HepG2 (cell line): Measurements from ENCODE around the gene MED20. TPM values are rescaled to one million over a fixed set of nuclear protein-coding genes. Genes with fewer than 3 reads are reported as not detected.

Experiments used
- CBX5 ChIP-seq: sonication (generic); formaldehyde crosslinking; IDR thresholded peaks from 2 replicates; pipeline ENCODE4 v1.4.0; 2020; ENCODE audit warnings: missing genetic modification reagents, borderline replicate concordance
- HMGA1 ChIP-seq: sonication (generic); formaldehyde crosslinking; conservative IDR thresholded peaks from 2 replicates; pipeline ENCODE4 v1.4.0; 2020; ENCODE audit warnings: missing genetic modification reagents
- IKZF4 ChIP-seq: sonication (generic); formaldehyde crosslinking; IDR thresholded peaks from 2 replicates; pipeline ENCODE4 v1.5.1; 2020; ENCODE audit warnings: borderline replicate concordance, mild to moderate bottlenecking, low read depth, missing genetic modification reagents; ENCODE audit errors: not compliant biosample characterization
- KDM5A ChIP-seq: fragments of 200-600 bp; sonication (generic); IDR thresholded peaks from 2 replicates; pipeline ENCODE4 v1.7.0; 2018; ENCODE audit warnings: antibody characterized with exemption, mild to moderate bottlenecking, low read length, borderline replicate concordance
- NONO ChIP-seq, 2 experiments: fragments of 450-650 bp in 1 of 2; sonication (generic) in 1 of 2; formaldehyde crosslinking in 1 of 2; IDR thresholded peaks in 1 of 2; conservative IDR thresholded peaks in 1 of 2; 2 replicates each; pipeline versions ENCODE4 v1.6.1 to v1.8.0; 2017 to 2022; ENCODE audit warnings: mild to moderate bottlenecking in 1 of 2, missing genetic modification reagents in 1 of 2, moderate library complexity in 1 of 2
- SAP130 ChIP-seq: IDR thresholded peaks from 2 replicates; pipeline ENCODE4 v1.6.1; 2016; ENCODE audit warnings: low read depth
- SP140L ChIP-seq: sonication (generic); formaldehyde crosslinking; IDR thresholded peaks from 2 replicates; pipeline ENCODE4 v1.4.0; 2020; ENCODE audit warnings: missing genetic modification reagents, borderline replicate concordance
- ZBTB26 ChIP-seq: IDR thresholded peaks from 2 replicates; pipeline ENCODE4 v1.6.1; 2016; ENCODE audit warnings: missing compliant biosample characterization, missing genetic modification reagents, borderline replicate concordance
- ZC3H4 ChIP-seq: sonication (generic); formaldehyde crosslinking; IDR thresholded peaks from 2 replicates; pipeline ENCODE4 v1.4.0; 2020; ENCODE audit warnings: missing genetic modification reagents, borderline replicate concordance
- ZNF337 ChIP-seq: sonication (generic); formaldehyde crosslinking; IDR thresholded peaks from 2 replicates; pipeline ENCODE4 v1.5.1; 2020; ENCODE audit warnings: missing genetic modification reagents, low read depth, mild to moderate bottlenecking, borderline replicate concordance
- ZNF816 ChIP-seq: sonication (generic); formaldehyde crosslinking; IDR thresholded peaks from 2 replicates; pipeline ENCODE4 v1.8.0; 2022; ENCODE audit warnings: missing genetic modification reagents, mild to moderate bottlenecking, borderline replicate concordance
- polyA plus RNA-seq, 8 experiments: library from polyadenylated mRNA; depleted of rRNA in 3 of 8; stranded (reverse) in 7 of 8; unstranded in 1 of 8; fragments of >200 nt; fragmentation: Illumina TruSeq in 4 of 8; extraction: Trizol in 4 of 8; gene quantifications; 2 replicates each; pipeline versions ENCODE4 v1.2.1 to v1.2.3, GENCODE V29; 2011 to 2016; ENCODE audit warnings: low read depth in 4 of 8, missing spikeins in 1 of 8, mixed read lengths in 1 of 8; ENCODE audit not compliant: insufficient read depth in 1 of 8
- total RNA-seq, 5 experiments: library from RNA; depleted of rRNA; stranded (reverse); fragments of >200 nt; fragmentation: Illumina TruSeq; extraction: Trizol; gene quantifications; 2 replicates each; pipeline ENCODE4 v1.2.3, GENCODE V29; 2016; ENCODE audit warnings: low read depth in 1 of 5
- TF ChIP-seq, protein P1 (sequence below): IDR thresholded peaks from 2 replicates; pipeline ENCODE4 v1.6.1; 2012; ENCODE audit warnings: low read depth, low read length, improper control_type of control experiment
- TF ChIP-seq, protein P2 (sequence below), 2 experiments: fragments of 450-650 bp in 1 of 2; sonication (generic) in 1 of 2; formaldehyde crosslinking; IDR thresholded peaks; 2 replicates each; pipeline versions ENCODE4 v1.5.0 to v1.8.0; 2020 to 2022; ENCODE audit warnings: mild to moderate bottlenecking in 1 of 2, missing genetic modification reagents in 1 of 2
- TF ChIP-seq, protein P3 (sequence below): sonication (generic); formaldehyde crosslinking; IDR thresholded peaks from 2 replicates; pipeline ENCODE4 v1.8.1; 2023; ENCODE audit warnings: missing genetic modification reagents, inconsistent platforms, borderline replicate concordance
- TF ChIP-seq, protein P4 (sequence below): sonication (generic); formaldehyde crosslinking; IDR thresholded peaks from 2 replicates; pipeline ENCODE4 v1.4.0; 2020; ENCODE audit warnings: mild to moderate bottlenecking, missing genetic modification reagents
- TF ChIP-seq, protein P5 (sequence below): sonication (generic); formaldehyde crosslinking; IDR thresholded peaks from 2 replicates; pipeline ENCODE4 v1.5.0; 2020; ENCODE audit warnings: missing genetic modification reagents
- TF ChIP-seq, protein P6 (sequence below): sonication (generic); formaldehyde crosslinking; IDR thresholded peaks from 2 replicates; pipeline ENCODE4 v1.5.0; 2020; ENCODE audit warnings: missing genetic modification reagents

Gene MED20
- total and polyA plus RNA-seq, 2 of the 13 experiments (the other 11 are each of a cell fraction or from before 2014, with no cell fraction given), result 28.1 to 41.1 TPM

DNA sequence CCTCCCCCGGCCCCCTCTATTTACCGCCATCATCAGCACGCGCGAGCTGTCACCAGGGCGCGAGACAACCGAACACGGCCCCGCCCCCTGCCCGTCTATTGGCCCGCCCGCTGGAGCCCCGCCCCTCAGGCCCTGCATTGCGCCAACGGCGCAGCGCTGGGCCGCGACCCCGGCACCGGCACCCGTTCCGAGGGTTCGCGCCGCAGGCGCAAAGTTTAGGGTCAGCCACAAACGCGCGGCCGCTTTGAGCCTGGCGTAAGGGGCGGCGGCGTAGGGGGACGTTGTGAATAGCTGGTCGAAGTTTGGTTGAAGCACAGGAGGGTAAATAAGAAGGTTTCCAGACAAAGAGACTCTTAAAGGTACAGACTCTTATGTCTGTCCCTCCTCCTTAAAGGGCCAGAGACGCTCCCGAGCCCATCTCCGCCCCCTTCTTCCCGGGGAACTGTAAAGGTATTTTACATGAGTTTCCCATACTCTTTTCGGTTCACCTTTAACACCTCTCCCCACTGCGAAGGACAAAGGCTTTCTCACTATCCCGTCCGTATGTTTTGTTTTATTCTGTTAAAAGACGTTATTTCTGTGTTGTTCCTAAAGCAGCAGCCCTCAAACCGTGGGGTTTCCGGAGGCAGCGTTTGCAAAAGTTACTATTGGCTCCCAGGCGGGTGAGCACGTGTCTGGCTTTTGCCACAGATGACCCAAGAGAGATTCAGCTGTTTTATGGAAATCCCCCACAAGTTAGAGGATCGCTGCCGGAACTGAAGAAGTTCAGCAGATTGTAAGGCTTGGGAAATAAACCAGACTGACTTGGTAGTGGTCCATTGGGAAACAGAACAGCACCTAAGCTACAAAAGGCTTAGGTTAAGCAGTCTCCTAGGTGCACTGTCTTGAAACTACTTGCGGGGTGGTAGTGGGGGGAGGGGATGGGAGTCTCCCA lies 25.4 kb downstream of the MED20 start, which contains the start of gene USP49 (continued):
- TF ChIP-seq ZNF337 (0 out of 2 replicates have a peak, but pooled peaks have one; percentile 59), KDM5A (peak; percentile 66; the same call in 1 of the 2 replicates), ZBTB26 (CRISPR knock-in tag) (no peak), HMGA1 (CRISPR knock-in tag) (no peak), ZC3H4 (CRISPR knock-in tag) (no peak), ZNF816 (CRISPR knock-in tag) (no peak), SP140L (CRISPR knock-in tag) (no peak), SAP130 (CRISPR knock-in tag) (peak; percentile 62; the same call in 1 of the 2 replicates), CBX5 (CRISPR knock-in tag) (no peak), NONO (IDR thresholded peaks at IDR 0.05) (no peak), NONO (CRISPR knock-in tag; conservative IDR thresholded peaks at IDR 0.05) (peak; percentile 47; the same call in 1 of the 2 replicates), IKZF4 (CRISPR knock-in tag) (no peak)
- TF ChIP-seq, protein P1, sequence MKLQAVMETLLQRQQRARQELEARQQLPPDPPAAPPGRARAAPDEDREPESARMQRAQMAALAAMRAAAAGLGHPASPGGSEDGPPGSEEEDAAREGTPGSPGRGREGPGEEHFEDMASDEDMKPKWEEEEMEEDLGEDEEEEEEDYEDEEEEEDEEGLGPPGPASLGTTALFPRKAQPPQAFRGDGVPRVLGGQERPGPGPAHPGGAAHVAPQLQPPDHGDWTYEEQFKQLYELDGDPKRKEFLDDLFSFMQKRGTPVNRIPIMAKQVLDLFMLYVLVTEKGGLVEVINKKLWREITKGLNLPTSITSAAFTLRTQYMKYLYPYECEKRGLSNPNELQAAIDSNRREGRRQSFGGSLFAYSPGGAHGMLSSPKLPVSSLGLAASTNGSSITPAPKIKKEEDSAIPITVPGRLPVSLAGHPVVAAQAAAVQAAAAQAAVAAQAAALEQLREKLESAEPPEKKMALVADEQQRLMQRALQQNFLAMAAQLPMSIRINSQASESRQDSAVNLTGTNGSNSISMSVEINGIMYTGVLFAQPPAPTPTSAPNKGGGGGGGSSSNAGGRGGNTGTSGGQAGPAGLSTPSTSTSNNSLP, result no peak
- TF ChIP-seq, protein P2, sequence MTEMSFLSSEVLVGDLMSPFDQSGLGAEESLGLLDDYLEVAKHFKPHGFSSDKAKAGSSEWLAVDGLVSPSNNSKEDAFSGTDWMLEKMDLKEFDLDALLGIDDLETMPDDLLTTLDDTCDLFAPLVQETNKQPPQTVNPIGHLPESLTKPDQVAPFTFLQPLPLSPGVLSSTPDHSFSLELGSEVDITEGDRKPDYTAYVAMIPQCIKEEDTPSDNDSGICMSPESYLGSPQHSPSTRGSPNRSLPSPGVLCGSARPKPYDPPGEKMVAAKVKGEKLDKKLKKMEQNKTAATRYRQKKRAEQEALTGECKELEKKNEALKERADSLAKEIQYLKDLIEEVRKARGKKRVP (CRISPR knock-in tag; IDR thresholded peaks at IDR 0.05), result no peak
- TF ChIP-seq, protein P3, sequence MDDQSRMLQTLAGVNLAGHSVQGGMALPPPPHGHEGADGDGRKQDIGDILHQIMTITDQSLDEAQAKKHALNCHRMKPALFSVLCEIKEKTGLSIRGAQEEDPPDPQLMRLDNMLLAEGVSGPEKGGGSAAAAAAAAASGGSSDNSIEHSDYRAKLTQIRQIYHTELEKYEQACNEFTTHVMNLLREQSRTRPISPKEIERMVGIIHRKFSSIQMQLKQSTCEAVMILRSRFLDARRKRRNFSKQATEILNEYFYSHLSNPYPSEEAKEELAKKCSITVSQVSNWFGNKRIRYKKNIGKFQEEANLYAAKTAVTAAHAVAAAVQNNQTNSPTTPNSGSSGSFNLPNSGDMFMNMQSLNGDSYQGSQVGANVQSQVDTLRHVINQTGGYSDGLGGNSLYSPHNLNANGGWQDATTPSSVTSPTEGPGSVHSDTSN (CRISPR knock-in tag), result no peak
- TF ChIP-seq, protein P4, sequence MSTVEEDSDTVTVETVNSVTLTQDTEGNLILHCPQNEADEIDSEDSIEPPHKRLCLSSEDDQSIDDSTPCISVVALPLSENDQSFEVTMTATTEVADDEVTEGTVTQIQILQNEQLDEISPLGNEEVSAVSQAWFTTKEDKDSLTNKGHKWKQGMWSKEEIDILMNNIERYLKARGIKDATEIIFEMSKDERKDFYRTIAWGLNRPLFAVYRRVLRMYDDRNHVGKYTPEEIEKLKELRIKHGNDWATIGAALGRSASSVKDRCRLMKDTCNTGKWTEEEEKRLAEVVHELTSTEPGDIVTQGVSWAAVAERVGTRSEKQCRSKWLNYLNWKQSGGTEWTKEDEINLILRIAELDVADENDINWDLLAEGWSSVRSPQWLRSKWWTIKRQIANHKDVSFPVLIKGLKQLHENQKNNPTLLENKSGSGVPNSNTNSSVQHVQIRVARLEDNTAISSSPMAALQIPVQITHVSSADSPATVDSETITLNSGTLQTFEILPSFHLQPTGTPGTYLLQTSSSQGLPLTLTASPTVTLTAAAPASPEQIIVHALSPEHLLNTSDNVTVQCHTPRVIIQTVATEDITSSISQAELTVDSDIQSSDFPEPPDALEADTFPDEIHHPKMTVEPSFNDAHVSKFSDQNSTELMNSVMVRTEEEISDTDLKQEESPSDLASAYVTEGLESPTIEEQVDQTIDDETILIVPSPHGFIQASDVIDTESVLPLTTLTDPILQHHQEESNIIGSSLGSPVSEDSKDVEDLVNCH (CRISPR knock-in tag), result no peak
- TF ChIP-seq, protein P5, sequence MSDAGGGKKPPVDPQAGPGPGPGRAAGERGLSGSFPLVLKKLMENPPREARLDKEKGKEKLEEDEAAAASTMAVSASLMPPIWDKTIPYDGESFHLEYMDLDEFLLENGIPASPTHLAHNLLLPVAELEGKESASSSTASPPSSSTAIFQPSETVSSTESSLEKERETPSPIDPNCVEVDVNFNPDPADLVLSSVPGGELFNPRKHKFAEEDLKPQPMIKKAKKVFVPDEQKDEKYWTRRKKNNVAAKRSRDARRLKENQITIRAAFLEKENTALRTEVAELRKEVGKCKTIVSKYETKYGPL (CRISPR knock-in tag), result no peak
- TF ChIP-seq, protein P6, sequence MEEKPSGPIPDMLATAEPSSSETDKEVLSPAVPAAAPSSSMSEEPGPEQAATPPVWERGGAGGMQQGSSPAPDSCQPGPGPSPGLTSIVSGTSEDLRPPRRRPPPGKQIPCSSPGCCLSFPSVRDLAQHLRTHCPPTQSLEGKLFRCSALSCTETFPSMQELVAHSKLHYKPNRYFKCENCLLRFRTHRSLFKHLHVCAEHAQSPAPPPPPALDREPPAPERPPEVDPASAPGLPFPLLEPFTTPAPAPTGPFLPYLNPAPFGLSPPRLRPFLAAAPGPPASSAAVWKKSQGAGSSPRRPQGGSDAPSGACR (CRISPR knock-in tag), result no peak
